22Rv1 (cell line): ENCODE data around the gene SLC39A2.

ENCODE experiments used
- ZFX ChIP-seq: fragments of 450-650 bp; IDR thresholded peaks from 2 replicates; pipeline ENCODE4 v1.6.1; 2017; ENCODE audit warnings: antibody characterized with exemption, borderline replicate concordance
- TF ChIP-seq, protein P1 (sequence below): fragments of 450-650 bp; IDR thresholded peaks from 2 replicates; pipeline ENCODE4 v1.5.1; 2017; ENCODE audit warnings: mild to moderate bottlenecking

DNA sequence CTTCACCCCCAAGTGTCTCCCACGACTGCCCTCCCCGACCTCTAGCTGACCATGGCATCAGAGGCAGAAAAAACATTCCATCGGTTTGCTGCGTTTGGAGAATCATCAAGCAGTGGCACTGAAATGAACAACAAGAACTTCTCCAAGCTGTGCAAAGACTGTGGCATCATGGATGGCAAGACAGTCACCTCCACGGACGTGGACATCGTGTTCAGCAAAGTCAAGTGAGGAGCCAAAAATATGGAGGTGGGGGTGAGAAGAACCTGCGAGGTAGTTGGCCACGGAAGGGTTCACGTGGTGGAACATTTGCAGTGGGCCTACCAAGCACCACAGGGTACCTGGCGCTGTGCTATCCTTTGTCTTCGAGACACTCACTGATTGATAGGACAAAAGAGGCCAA, 31.4 kb downstream of the SLC39A2 start:
- TF ChIP-seq, protein P1, sequence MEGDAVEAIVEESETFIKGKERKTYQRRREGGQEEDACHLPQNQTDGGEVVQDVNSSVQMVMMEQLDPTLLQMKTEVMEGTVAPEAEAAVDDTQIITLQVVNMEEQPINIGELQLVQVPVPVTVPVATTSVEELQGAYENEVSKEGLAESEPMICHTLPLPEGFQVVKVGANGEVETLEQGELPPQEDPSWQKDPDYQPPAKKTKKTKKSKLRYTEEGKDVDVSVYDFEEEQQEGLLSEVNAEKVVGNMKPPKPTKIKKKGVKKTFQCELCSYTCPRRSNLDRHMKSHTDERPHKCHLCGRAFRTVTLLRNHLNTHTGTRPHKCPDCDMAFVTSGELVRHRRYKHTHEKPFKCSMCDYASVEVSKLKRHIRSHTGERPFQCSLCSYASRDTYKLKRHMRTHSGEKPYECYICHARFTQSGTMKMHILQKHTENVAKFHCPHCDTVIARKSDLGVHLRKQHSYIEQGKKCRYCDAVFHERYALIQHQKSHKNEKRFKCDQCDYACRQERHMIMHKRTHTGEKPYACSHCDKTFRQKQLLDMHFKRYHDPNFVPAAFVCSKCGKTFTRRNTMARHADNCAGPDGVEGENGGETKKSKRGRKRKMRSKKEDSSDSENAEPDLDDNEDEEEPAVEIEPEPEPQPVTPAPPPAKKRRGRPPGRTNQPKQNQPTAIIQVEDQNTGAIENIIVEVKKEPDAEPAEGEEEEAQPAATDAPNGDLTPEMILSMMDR = no peak
- TF ChIP-seq ZFX = no peak
